HepG2 (cell line): ENCODE results near the gene TMEM38A. TPM values are rescaled to one million over a fixed set of nuclear protein-coding genes. Genes with fewer than 3 reads are reported as not detected.
A peak's percentile ranks its signal among the peaks of the same experiment; 100 is the strongest.

Experiments used
- DBP ChIP-seq: sonication (generic); formaldehyde crosslinking; IDR thresholded peaks from 2 replicates; pipeline ENCODE4 v1.4.0; 2020; ENCODE audit warnings: missing genetic modification reagents; ENCODE audit errors: not compliant biosample characterization
- FOXJ3 ChIP-seq: sonication (generic); formaldehyde crosslinking; IDR thresholded peaks from 2 replicates; pipeline ENCODE4 v1.4.0; 2020; ENCODE audit warnings: missing genetic modification reagents, mild to moderate bottlenecking, borderline replicate concordance
- HCFC1 ChIP-seq: fragments of 150-350 bp; IDR thresholded peaks from 2 replicates; pipeline ENCODE4 v1.6.1; 2014; ENCODE audit warnings: low read depth, low read length
- HMGA1 ChIP-seq: sonication (generic); formaldehyde crosslinking; conservative IDR thresholded peaks from 2 replicates; pipeline ENCODE4 v1.4.0; 2020; ENCODE audit warnings: missing genetic modification reagents
- MIER2 ChIP-seq: IDR thresholded peaks from 2 replicates; pipeline ENCODE4 v1.6.1; 2016; ENCODE audit warnings: missing biosample characterization, missing genetic modification reagents
- PHF5A ChIP-seq: IDR thresholded peaks from one replicate; pipeline ENCODE4 v1.6.1; 2018; ENCODE audit warnings: low read depth, missing genetic modification reagents; ENCODE audit not compliant: unreplicated experiment
- POGK ChIP-seq: sonication (generic); formaldehyde crosslinking; conservative IDR thresholded peaks from 2 replicates; pipeline ENCODE4 v1.8.0; 2022; ENCODE audit warnings: mild to moderate bottlenecking, moderate library complexity, missing genetic modification reagents
- ZBTB1 ChIP-seq: sonication (generic); formaldehyde crosslinking; IDR thresholded peaks from 2 replicates; pipeline ENCODE4 v1.4.0; 2020; ENCODE audit warnings: missing genetic modification reagents, borderline replicate concordance
- ZBTB20 ChIP-seq: sonication (generic); formaldehyde crosslinking; IDR thresholded peaks from 2 replicates; pipeline ENCODE4 v1.8.1; 2023; ENCODE audit warnings: missing genetic modification reagents, low read depth, mild to moderate bottlenecking, borderline replicate concordance
- ZNF142 ChIP-seq: sonication (generic); formaldehyde crosslinking; IDR thresholded peaks from 2 replicates; pipeline ENCODE4 v1.4.0; 2020; ENCODE audit warnings: missing genetic modification reagents
- ZNF17 ChIP-seq: sonication (generic); formaldehyde crosslinking; IDR thresholded peaks from 2 replicates; pipeline ENCODE4 v1.5.0; 2020; ENCODE audit warnings: mild to moderate bottlenecking, missing genetic modification reagents
- ZNF280D ChIP-seq: sonication (generic); formaldehyde crosslinking; IDR thresholded peaks from 2 replicates; pipeline ENCODE4 v1.5.1; 2020; ENCODE audit warnings: mild to moderate bottlenecking, missing genetic modification reagents
- ZNF510 ChIP-seq: sonication (generic); formaldehyde crosslinking; IDR thresholded peaks from 2 replicates; pipeline ENCODE4 v1.4.0; 2020; ENCODE audit warnings: low read depth, mild to moderate bottlenecking, missing genetic modification reagents
- ZNF614 ChIP-seq: IDR thresholded peaks from 2 replicates; pipeline ENCODE4 v1.6.1; 2018; ENCODE audit warnings: missing biosample characterization, missing genetic modification reagents, inconsistent platforms, borderline replicate concordance
- ZNF709 ChIP-seq: sonication (generic); formaldehyde crosslinking; IDR thresholded peaks from 2 replicates; pipeline ENCODE4 v1.5.0; 2020; ENCODE audit warnings: mild to moderate bottlenecking, missing genetic modification reagents
- polyA plus RNA-seq, 8 experiments: library from polyadenylated mRNA; depleted of rRNA in 3 of 8; stranded (reverse) in 7 of 8; unstranded in 1 of 8; fragments of >200 nt; fragmentation: Illumina TruSeq in 4 of 8; extraction: Trizol in 4 of 8; gene quantifications; 2 replicates each; pipeline versions ENCODE4 v1.2.1 to v1.2.3, GENCODE V29; 2011 to 2016; ENCODE audit warnings: low read depth in 4 of 8, missing spikeins in 1 of 8, mixed read lengths in 1 of 8; ENCODE audit not compliant: insufficient read depth in 1 of 8
- total RNA-seq, 5 experiments: library from RNA; depleted of rRNA; stranded (reverse); fragments of >200 nt; fragmentation: Illumina TruSeq; extraction: Trizol; gene quantifications; 2 replicates each; pipeline ENCODE4 v1.2.3, GENCODE V29; 2016; ENCODE audit warnings: low read depth in 1 of 5

The TMEM38A gene
- total and polyA plus RNA-seq, 2 of the 13 experiments (the other 11 are each of a cell fraction or from before 2014, with no cell fraction given), result 4.8 to 6.8 TPM

GRCh38 chr19:16628183-16628983, 32.6 kb upstream of the TMEM38A start, which contains the start of gene MED26 (continued):
- TF ChIP-seq ZNF142 (CRISPR knock-in tag) (no peak), ZNF510 (no peak), ZNF614 (CRISPR knock-in tag) (0 out of 2 replicates have a peak, but pooled peaks have one; percentile 12), PHF5A (CRISPR knock-in tag) (no peak), ZBTB20 (no peak), ZNF17 (CRISPR knock-in tag) (no peak), ZNF280D (CRISPR knock-in tag) (0 out of 2 replicates have a peak, but pooled peaks have one; percentile 49), HCFC1 (peak; percentile 48; the same call in 1 of the 2 replicates), ZNF709 (CRISPR knock-in tag) (peak; percentile 80; the same call in 1 of the 2 replicates), MIER2 (CRISPR knock-in tag) (no peak), DBP (CRISPR knock-in tag) (no peak), HMGA1 (CRISPR knock-in tag) (no peak), FOXJ3 (no peak), POGK (CRISPR knock-in tag) (peak; percentile 69; the same call in 1 of the 2 replicates), ZBTB1 (CRISPR knock-in tag) (no peak)
